GM19372 (cell line): ENCODE measurements around the gene RAD51B.

ENCODE experiments used
- ATAC-seq: cut with Tn5 transposase; IDR thresholded peaks from one replicate; pipeline ENCODE4 v1.9.1; 2021; ENCODE audit warnings: mild to moderate bottlenecking, low read depth, moderate library complexity; ENCODE audit not compliant: unreplicated experiment

RAD51B gene

GRCh38 chr14:68627050-68627867 lies 807.7 kb downstream of the RAD51B start:
- no peak for ATAC-seq

GRCh38 chr14:68627868-68628604 lies 808.5 kb downstream of the RAD51B start:
- ATAC-seq, result no peak

- no peak for ATAC-seq
Measured at GRCh38 chr14:68628605-68629310, 809.2 kb downstream of the RAD51B start.

- ATAC-seq, result no peak
Measured at GRCh38 chr14:68630081-68630571, 810.5 kb downstream of the RAD51B start.

- ATAC-seq, result no peak
Measured at GRCh38 chr14:68630611-68631393, 811.2 kb downstream of the RAD51B start.

- ATAC-seq, result no peak
Measured at GRCh38 chr14:68631394-68632053, 811.9 kb downstream of the RAD51B start.

GRCh38 chr14:68632054-68632895 lies 812.7 kb downstream of the RAD51B start:
- no peak for ATAC-seq

GRCh38 chr14:68633131-68633991 lies 813.8 kb downstream of the RAD51B start:
- no peak for ATAC-seq

- no peak for ATAC-seq
Measured at GRCh38 chr14:68634332-68634731, 814.8 kb downstream of the RAD51B start.

- ATAC-seq, result no peak
Measured at GRCh38 chr14:68634874-68635595, 815.5 kb downstream of the RAD51B start.

GRCh38 chr14:68636597-68636996 lies 817.0 kb downstream of the RAD51B start:
- ATAC-seq, result no peak

GRCh38 chr14:68637106-68638021 lies 817.8 kb downstream of the RAD51B start:
- ATAC-seq, result no peak

GRCh38 chr14:68638141-68638999 lies 818.8 kb downstream of the RAD51B start:
- ATAC-seq, result no peak

- no peak for ATAC-seq
Measured at GRCh38 chr14:68639000-68639757, 819.6 kb downstream of the RAD51B start.
